ENCODE data around the gene DELE1.

GRCh38 chr5:141966963-141967333 lies 43.3 kb downstream of the DELE1 start:
- TF ChIP-seq CTCF (IDR thresholded peaks at IDR 0.05; ENCODE audit: low read depth, low read length): no peak
- no peak for TF ChIP-seq POLR2A (IDR thresholded peaks at IDR 0.05; ENCODE audit: extremely low read depth, insufficient read length)

Data from NB4 (cell line).